DOHH2 (cell line): ENCODE data around the gene AGAP3.
A peak's percentile ranks its signal among the peaks of the same experiment; 100 is the strongest.

ENCODE experiments used
- H3F3A ChIP-seq: fragments of 200-600 bp; sonication (generic), shearing (Covaris generic); 2 replicates; pipeline ENCODE4 v1.6.0; 2016; ENCODE audit warnings: antibody characterized with exemption, mild to moderate bottlenecking; ENCODE audit not compliant: control insufficient read depth, insufficient read depth
- H3K27ac ChIP-seq: fragments of 200-600 bp; sonication (generic); 2 replicates; pipeline ENCODE4 v1.5.1; 2014; ENCODE audit warnings: low read depth, mild to moderate bottlenecking, low read length, moderate library complexity
- H3K27me3 ChIP-seq: fragments of 200-600 bp; sonication (generic); 2 replicates; pipeline ENCODE4 v1.6.1; 2014; ENCODE audit warnings: mild to moderate bottlenecking, low read length, mixed read lengths; ENCODE audit not compliant: control insufficient read depth
- H3K36me3 ChIP-seq: fragments of 200-600 bp; sonication (generic); 2 replicates; pipeline ENCODE4 v1.6.1; 2014; ENCODE audit warnings: mild to moderate bottlenecking, low read length, moderate library complexity, mixed read lengths; ENCODE audit not compliant: control insufficient read depth
- H3K4me1 ChIP-seq: fragments of 200-600 bp; sonication (generic); 2 replicates; pipeline ENCODE4 v1.6.1; 2014; ENCODE audit warnings: mild to moderate bottlenecking, low read length, mixed read lengths; ENCODE audit not compliant: control insufficient read depth
- H3K4me2 ChIP-seq: fragments of 200-600 bp; sonication (generic); 2 replicates; pipeline ENCODE4 v1.6.0; 2014; ENCODE audit warnings: mild to moderate bottlenecking, low read length, moderate library complexity
- H3K4me3 ChIP-seq: fragments of 200-600 bp; sonication (generic); 2 replicates; pipeline ENCODE4 v1.5.1; 2014; ENCODE audit warnings: mild to moderate bottlenecking, low read length, mixed read lengths
- H3K79me2 ChIP-seq: fragments of 200-600 bp; sonication (generic); 2 replicates; pipeline ENCODE4 v1.6.1; 2014; ENCODE audit warnings: mild to moderate bottlenecking, low read length, mixed read lengths; ENCODE audit not compliant: control insufficient read depth
- H3K9me2 ChIP-seq: fragments of 200-600 bp; sonication (generic); replicated peaks from 2 replicates; pipeline ENCODE4 v1.6.1; 2014; ENCODE audit warnings: mild to moderate bottlenecking, low read length, mixed read lengths; ENCODE audit not compliant: control insufficient read depth
- H3K9me3 ChIP-seq: fragments of 200-600 bp; sonication (generic); 2 replicates; pipeline ENCODE4 v1.6.1; 2014; ENCODE audit warnings: antibody characterized with exemption, low read length, mixed read lengths; ENCODE audit not compliant: control insufficient read depth, insufficient read depth
- H4K20me1 ChIP-seq: fragments of 200-600 bp; sonication (generic); 2 replicates; pipeline ENCODE4 v1.6.0; 2014; ENCODE audit warnings: low read depth, mild to moderate bottlenecking, antibody characterized with exemption, low read length, moderate library complexity; ENCODE audit not compliant: control insufficient read depth, insufficient read depth
- EZH2phosphoT487 ChIP-seq: fragments of 200-600 bp; sonication (generic); IDR thresholded peaks from 2 replicates; pipeline ENCODE4 v1.6.1; 2017; ENCODE audit warnings: borderline replicate concordance, mild to moderate bottlenecking, antibody characterized with exemption, low read length, moderate library complexity, mixed read lengths
- TF ChIP-seq, protein P1 (sequence below): fragments of 200-600 bp; sonication (generic); IDR thresholded peaks from one replicate; pipeline ENCODE4 v1.5.1; 2014; ENCODE audit warnings: antibody characterized with exemption, mild to moderate bottlenecking, low read depth, low read length; ENCODE audit not compliant: poor library complexity, severe bottlenecking

The AGAP3 gene

DNA sequence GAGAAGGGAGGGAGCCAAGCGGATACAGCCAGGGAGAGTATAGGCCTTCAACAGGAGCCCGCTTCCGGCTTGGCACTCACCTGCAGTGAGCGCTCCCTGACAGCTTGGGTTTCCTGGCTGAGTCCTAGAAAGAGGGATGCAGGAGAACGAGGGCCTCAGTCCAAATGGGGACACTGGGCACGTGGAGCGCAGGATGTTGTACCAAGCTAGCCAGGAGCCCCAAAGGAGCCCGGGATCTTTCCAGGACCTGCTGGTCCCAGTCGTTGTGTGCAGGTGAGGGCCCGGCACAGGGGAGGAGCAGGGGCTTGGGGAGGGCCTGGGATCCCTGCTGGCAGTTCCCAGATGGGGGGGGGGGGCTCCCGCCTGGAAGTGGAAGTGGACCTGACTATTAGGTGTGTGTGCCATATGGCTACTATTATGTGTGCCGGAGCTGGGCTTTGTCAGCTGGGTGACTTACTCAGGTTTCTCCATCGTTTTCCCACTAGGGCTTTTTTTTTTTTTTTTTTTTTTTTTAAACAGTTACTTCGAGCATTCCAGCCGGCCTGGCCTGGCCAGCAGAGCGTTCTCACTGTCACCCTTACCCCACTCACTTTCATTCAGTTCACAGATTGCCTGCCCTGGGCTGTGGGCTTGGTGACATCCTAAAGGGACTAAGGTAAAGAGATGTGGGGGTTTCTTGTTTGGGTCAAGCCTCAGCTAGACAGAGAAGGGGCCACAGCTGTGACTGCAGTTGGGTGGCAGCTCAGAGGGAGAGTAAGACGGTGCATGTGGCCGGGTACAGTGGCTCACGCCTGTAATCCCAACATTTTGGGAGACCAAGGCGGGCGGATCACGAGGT, 3.8 kb downstream of the AGAP3 start:
- H3K4me2 ChIP-seq = no peak overlapping the region
- H3K36me3 ChIP-seq = no peaks in the 10 kb centered on the region
- H3K79me2 ChIP-seq = no peaks in the 10 kb centered on the region
- H3K4me3 ChIP-seq = no peak overlapping the region
- H3F3A ChIP-seq = peaks cover 3% of the 10 kb centered on the region; the same call in 1 of the 2 replicates
- H3K27ac ChIP-seq = no peak overlapping the region
- H3K9me3 ChIP-seq = no peaks in the 10 kb centered on the region
- H4K20me1 ChIP-seq = peaks cover 7% of the 10 kb centered on the region
- H3K27me3 ChIP-seq = peaks cover 46% of the 10 kb centered on the region
- peaks cover 22% of the 10 kb centered on the region for H3K4me1 ChIP-seq
- no peaks in the 10 kb centered on the region for H3K9me2 ChIP-seq
- TF ChIP-seq EZH2phosphoT487 = no peak
- TF ChIP-seq, protein P1, sequence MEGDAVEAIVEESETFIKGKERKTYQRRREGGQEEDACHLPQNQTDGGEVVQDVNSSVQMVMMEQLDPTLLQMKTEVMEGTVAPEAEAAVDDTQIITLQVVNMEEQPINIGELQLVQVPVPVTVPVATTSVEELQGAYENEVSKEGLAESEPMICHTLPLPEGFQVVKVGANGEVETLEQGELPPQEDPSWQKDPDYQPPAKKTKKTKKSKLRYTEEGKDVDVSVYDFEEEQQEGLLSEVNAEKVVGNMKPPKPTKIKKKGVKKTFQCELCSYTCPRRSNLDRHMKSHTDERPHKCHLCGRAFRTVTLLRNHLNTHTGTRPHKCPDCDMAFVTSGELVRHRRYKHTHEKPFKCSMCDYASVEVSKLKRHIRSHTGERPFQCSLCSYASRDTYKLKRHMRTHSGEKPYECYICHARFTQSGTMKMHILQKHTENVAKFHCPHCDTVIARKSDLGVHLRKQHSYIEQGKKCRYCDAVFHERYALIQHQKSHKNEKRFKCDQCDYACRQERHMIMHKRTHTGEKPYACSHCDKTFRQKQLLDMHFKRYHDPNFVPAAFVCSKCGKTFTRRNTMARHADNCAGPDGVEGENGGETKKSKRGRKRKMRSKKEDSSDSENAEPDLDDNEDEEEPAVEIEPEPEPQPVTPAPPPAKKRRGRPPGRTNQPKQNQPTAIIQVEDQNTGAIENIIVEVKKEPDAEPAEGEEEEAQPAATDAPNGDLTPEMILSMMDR = no peak

DNA sequence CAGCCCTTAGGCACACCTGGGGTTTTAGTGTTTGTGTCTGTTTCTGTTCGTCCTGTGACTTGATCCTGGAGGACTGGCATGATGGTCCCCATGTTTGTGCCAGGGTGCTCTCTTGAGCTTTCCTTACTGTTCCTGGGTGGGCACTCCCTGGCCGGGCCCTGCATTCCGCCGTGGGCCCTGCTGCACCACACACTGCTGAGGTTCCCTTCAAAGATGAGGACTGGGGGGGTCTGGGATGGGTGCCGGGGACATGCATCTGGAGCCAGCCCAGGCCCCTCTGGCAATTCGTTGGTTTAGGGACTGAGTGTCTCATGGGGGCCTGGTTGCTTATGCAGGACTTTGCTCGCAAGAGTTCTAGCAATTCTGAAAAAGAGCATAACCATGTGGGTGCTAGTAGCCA, 4.7 kb downstream of the AGAP3 start:
- Histone ChIP-seq H3K27me3 (peaks cover 37% of the 10 kb centered on the region), H3K36me3 (no peaks in the 10 kb centered on the region), H3K9me2 (no peaks in the 10 kb centered on the region), H3K4me1 (peaks cover 13% of the 10 kb centered on the region), H3F3A (no peaks in the 10 kb centered on the region), H3K27ac (no peak overlapping the region), H3K4me2 (no peak overlapping the region), H3K79me2 (no peaks in the 10 kb centered on the region), H3K9me3 (no peaks in the 10 kb centered on the region), H4K20me1 (peaks cover 7% of the 10 kb centered on the region), H3K4me3 (no peak overlapping the region)
- TF ChIP-seq, protein P1 = no peak
- no peak for TF ChIP-seq EZH2phosphoT487

DNA sequence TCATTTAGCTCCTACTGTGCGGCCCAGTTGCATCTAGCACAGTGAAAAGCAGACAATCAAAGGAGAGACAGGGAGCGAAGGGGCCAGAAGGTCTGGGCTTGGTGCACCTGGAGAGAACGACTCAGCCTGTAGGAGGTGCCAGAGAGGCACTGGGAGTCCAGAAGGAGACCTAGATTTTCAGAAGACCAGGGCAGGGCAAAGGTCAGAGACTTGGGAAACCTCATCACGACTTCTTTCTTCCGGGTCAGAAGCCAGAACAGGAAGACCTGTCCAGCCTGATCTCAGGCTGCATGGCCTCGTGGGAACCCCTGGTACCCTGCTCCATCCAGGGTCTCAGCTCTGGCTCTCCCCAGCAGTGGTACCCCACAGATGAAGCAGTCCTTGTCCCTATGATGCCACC, 5.2 kb downstream of the AGAP3 start:
- Histone ChIP-seq H3K27me3 (peaks cover 36% of the 10 kb centered on the region), H4K20me1 (peaks cover 7% of the 10 kb centered on the region), H3K9me2 (no peaks in the 10 kb centered on the region)

More for the DNA sequence above, 5.2 kb downstream of the AGAP3 start:
- Histone ChIP-seq H3K4me2 (no peak overlapping the region), H3K4me1 (peaks cover 12% of the 10 kb centered on the region), H3K27ac (no peak overlapping the region), H3K36me3 (no peaks in the 10 kb centered on the region), H3K79me2 (no peaks in the 10 kb centered on the region), H3F3A (no peaks in the 10 kb centered on the region), H3K4me3 (no peak overlapping the region), H3K9me3 (no peaks in the 10 kb centered on the region)
- TF ChIP-seq, protein P1 = peak; percentile 83
- TF ChIP-seq EZH2phosphoT487 = no peak
